Activated naive CD4-positive, alpha-beta T cell treated with anti-CD3 and anti-CD28 coated beads, Interleukin-2, amount 50 U/mL, for 72 hours (primary cell): ENCODE results near the gene GTPBP6. TPM values are rescaled to one million over a fixed set of nuclear protein-coding genes. Genes with fewer than 3 reads are reported as not detected.
"Not testable (repeated sequence)": the region's sequence is repeated elsewhere in the genome, so short reads cannot be mapped to it uniquely, and the experiment has no call there.

Experiments
- ATAC-seq, 2 donors: fragments of 150-1000 bp; cut with Tn5 transposase; 2 replicates each; pipeline ENCODE4 v1.10.0; 2021; ENCODE audit warnings: mild to moderate bottlenecking in 2 of 2, moderate library complexity in 2 of 2
- DNase-seq, 2 donors: peaks; one replicate each; pipeline ENCODE4 v3.0.0; 2021 to 2022; ENCODE audit warnings: low spot score in 2 of 2
- H3K27ac Mint-ChIP-seq, 2 donors: one replicate each; pipeline ENCODE4 v1.8.0; 2022; ENCODE audit warnings: mild to moderate bottlenecking in 2 of 2, mixed read lengths in 2 of 2
- H3K36me3 Mint-ChIP-seq, 2 donors: one replicate each; pipeline ENCODE4 v1.8.0; 2022; ENCODE audit warnings: mixed read lengths in 2 of 2
- H3K9me3 Mint-ChIP-seq, 2 donors: one replicate each; pipeline ENCODE4 v1.8.0; 2022; ENCODE audit warnings: mixed read lengths in 2 of 2
- total RNA-seq, 2 donors: library from RNA; stranded (reverse); gene quantifications; one replicate each; pipeline ENCODE4 v1.2.3, GENCODE V29; 2022

Gene GTPBP6
- total RNA-seq, 2 donors from 2014 or later, result 57.1 to 61.6 TPM

DNA sequence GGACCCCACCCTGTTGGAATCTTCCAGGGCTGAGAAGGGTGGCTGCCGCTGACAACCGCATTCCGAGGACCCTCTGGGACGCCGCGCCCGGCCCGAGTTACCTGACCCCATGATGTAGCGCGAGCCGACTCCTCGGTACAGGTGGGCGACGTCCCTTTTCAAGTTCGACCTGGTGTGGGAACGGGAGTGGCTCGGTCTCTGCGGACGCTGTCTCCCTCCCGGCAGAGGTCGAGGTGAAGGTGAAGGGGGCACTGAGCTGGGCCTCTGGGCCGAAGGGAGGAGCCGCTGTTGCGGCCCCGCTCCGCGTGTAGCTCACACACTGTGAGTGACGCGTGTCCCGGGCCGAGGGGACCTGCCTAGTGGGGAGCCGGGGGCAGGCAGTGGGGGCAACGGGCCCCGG lies 4.5 kb downstream of the GTPBP6 start:
- ATAC-seq (no peak), DNase-seq (peak in 1 of 2 donors; percentile 54)
- H3K9me3 Mint-ChIP-seq, result no peaks in the 10 kb centered on the region
- H3K27ac Mint-ChIP-seq, result no peak overlapping the region
- H3K36me3 Mint-ChIP-seq, result peaks cover 0 to 13% of the 10 kb centered on the region in 2 donors

DNA sequence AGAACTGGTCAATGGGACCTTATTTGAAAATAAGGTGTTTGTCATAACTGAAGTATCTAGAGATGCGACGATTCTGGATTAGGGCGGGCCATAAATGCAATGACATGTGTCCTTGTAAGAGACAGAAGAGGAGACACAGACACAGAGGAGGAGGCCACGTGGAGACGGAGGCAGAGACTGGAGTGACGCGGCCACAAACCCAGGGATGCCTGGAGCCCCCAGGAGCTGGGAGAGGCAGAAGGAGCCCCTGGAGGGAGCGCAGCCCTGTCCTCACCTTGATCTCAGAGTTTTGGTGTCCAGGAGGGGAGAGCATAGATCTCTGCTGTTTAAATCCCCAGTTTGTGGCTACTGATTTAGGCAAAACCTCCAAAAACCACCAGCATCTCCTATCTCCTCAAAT lies 5.0 kb downstream of the GTPBP6 start:
- DNase-seq (no peak), ATAC-seq (no peak)
- Mint-ChIP-seq H3K27ac (peak overlapping the region in 1 of 2 donors; percentile 88), H3K9me3 (no peaks in the 10 kb centered on the region), H3K36me3 (peaks cover 0 to 13% of the 10 kb centered on the region in 2 donors)

DNA sequence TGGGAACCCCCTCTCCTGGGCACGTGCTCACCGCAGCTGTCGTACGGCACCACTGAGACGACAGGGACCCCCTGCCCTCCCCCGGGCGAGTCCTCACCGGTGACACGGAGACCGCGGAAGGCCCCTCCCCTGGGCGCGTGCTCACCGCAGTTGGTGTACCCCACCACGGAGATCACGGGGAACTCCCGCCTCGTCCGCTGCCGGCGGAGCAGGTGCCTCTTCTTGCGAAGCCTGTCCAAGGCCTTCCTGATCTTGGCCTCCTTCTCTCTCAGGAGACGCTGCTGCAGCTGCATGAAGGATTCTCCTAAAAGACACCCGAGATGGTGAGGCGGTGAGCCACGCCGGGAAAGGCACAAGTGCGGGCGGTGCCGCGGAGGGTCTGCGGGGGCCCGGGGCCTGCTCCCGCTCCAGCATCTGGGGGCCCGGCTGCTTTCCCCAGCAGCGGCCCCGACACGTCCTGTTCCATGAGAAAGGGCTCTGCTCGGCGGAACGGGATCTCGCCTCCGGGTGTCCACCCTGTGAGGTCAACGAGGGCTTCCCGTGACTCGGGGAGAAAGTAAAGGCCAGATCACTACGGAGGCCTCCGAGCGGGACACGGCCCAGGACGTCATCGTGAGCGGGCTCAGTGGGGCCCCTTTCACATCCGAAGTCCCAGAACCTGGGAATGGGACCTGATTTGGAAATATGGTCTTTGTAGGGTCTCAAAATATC lies 5.8 kb downstream of the GTPBP6 start:
- H3K36me3 Mint-ChIP-seq, result peaks cover 0 to 13% of the 10 kb centered on the region in 2 donors
- no peaks in the 10 kb centered on the region for H3K9me3 Mint-ChIP-seq
- no peak for ATAC-seq
- H3K27ac Mint-ChIP-seq, result peak overlapping the region; percentile 81 to 88
- DNase-seq, result no peak

DNA sequence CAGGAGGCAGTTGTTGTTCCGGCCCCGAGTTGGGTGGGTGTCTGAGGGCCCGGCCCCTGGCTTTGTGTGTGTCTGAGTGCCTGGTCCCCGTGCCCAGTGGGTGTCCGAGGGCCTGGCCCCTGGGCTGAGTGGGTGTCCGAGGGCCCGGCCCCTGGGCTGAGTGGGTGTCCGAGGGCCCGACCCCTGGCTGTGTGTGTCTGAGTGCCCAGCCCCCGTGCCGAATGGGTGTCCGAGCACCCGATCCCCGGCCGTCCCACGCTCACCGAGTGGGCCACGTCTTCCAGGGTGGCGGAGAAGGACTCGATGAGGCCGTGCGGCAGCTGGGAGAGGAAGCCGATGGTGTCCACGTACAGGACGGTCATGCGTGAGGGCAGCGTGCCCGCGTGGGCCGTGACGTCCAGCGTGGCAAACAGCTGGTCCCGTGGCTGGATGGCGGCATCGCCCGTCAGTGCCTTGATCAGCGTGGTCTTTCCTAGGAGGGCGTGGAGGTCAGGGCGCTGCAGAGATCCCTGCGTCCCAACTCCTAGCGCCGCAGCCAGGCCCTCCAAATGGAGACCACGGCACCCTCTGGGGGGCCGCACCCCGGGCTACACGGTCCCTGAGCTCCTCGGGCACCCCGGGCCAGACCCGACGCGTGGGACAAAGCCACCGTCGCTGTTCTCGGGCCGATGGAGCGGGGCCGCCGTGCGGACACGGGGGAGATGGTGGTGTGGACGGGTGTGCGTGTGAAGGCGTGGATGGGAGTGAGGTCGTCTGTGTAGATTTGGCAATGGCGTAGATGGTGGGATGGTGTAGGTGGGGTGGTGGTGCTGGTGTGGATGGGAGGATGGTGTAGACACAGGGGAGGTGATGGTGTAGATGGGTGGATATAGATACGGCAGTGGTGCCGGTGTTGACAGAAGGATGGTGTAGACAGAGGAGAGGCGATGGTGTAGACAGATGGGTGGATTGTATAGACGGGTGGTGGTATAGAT lies 7.2 kb downstream of the GTPBP6 start:
- ATAC-seq, result peak; percentile 11 to 33
- peak in 1 of 2 donors; percentile 53 for DNase-seq

DNA sequence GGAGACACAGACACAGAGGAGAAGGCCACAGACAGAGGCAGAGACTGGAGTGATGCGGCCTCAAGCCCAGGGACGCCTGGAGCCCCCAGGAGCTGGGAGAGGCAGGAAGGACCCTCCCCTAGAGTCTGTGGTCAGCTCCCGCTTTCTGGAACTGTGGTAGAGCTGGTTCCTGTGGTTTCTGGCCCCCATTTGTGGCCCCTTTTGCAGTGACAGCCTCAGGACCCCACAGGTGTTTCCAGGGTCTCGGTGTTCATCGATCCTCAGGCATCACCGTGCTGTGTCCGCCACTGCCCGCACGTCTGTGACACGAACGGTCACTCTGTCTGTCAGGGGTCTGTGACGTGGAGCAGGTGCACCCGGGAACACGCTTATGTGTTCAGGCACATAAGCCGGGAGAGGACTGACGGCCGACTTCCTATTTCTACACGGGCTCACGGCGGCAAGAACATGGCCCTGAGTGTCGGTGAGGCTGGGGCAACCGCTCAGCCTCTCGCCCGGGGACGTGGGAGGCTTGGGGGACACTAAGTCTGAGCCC lies 7.9 kb downstream of the GTPBP6 start:
- Mint-ChIP-seq H3K27ac (no peak overlapping the region), H3K36me3 (peaks cover 5 to 18% of the 10 kb centered on the region in 2 donors), H3K9me3 (no peaks in the 10 kb centered on the region)
- ATAC-seq (no peak), DNase-seq (no peak)

More for the DNA sequence above, 7.2 kb downstream of the GTPBP6 start:
- H3K27ac Mint-ChIP-seq, result peak overlapping the region in 1 of 2 donors; percentile 81
- H3K9me3 Mint-ChIP-seq, result no peaks in the 10 kb centered on the region
- H3K36me3 Mint-ChIP-seq, result peaks cover 5 to 13% of the 10 kb centered on the region in 2 donors

DNA sequence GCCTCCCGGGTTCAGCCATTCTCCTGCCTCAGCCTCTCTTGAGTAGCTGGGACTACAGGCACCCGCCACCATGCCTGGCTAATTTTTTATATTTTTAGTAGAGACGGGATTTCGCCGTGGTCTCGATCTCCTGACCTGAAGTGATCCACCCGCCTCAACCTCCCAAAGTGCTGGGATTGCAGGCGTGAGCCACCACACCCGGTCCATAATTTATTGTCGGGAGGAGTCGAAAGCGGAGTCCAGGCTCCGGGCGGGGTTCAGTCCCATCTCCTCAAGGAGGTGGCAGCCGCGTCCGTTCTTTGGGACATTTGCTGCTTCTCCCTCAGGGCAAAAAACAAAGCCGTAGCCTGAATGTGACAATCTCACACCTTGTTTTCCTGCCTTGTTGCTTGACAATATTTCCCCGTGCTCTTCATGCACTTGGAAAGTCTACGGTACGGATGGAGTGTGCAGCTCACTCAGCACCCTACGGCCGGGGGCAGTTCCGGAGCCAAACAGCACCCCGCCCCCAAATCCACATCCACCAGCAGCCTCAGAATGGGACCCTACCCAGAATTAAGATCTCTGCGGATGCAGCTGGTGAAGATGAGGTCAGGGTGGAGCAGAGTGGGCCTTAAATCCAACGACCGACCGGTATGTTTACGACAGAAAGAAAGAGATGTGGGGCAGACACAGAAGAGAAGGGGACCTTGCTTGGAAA lies 9.6 kb downstream of the GTPBP6 start:
- Mint-ChIP-seq H3K9me3 (no peaks in the 10 kb centered on the region), H3K27ac (peak overlapping the region in 1 of 2 donors; percentile 85), H3K36me3 (peaks cover 12 to 25% of the 10 kb centered on the region in 2 donors)
- DNase-seq (peak in 1 of 2 donors; percentile 49), ATAC-seq (no peak)

DNA sequence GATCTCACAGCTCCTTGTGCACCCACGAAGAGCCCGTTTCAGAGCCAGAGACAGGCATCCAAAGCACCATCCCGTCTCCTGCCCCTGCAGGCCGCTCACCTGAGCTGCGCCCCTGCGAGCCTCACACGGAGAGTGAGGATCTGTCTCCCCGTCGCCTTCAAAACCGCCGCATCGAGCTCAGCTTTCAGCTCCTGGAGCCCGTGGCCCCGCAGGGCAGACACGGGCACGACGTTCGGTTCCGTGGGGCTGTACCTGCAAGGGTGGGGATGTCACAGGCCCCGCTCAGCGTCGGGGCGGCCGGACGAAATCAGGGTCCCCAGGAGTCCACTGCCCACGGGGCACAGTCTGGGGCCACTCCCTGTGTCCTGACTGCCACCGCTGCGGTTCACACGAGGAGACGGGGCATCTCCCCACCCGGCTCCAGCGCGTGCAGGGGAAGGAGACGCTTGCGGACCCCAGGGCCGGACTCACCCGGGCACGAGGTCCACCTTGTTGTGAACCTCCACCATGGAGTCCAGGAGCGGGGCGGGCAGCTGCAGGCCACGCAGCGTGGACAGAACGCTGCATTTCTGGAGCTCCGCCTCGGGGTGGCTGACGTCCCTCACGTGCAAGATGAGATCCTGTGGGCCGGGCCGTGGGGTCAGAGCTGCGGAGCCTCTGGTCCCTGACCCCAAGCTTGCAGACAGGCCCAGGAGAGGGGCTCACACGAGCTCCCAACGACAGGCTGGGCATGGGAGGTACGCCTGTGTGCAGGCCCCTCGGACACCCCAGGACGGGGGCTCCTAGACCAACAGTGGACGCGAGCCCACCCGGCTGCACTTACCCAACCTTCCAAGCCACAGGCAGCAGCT lies 11.1 kb downstream of the GTPBP6 start:
- H3K27ac Mint-ChIP-seq, result no peak overlapping the region
- peak in 1 of 2 donors; percentile 51 for DNase-seq
- ATAC-seq, result no peak
- peaks cover 19 to 25% of the 10 kb centered on the region in 2 donors for H3K36me3 Mint-ChIP-seq
- no peaks in the 10 kb centered on the region for H3K9me3 Mint-ChIP-seq

DNA sequence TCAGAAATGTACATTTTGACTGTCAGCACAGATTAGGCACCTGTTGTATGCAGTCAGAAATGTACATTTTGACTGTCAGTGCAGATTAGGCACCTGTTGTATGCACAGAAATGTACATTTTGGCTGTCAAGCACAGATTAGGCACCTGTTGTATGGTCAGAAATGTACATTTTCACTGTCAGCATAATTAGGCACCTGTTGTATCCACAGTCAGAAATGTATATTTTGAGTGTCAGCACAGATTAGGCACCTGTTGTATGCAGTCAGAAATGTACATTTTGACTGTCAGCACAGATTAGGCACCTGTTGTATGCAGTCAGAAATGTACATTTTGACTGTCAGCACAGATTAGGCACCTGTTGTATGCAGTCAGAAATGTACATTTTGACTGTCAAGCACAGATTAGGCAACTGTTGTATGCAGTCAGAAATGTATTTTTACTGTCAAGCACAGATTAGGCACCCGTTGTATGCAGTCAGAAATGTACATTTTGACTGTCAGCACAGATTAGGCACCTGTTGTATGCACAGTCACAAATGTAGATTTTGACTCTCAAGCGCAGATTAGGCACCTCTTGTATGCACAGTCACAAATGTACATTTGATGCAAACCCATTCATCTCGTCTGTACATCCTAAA lies 11.9 kb downstream of the GTPBP6 start:
- H3K36me3 Mint-ChIP-seq, result peaks cover 20 to 25% of the 10 kb centered on the region in 2 donors
- not testable (repeated sequence) for H3K9me3 Mint-ChIP-seq, H3K27ac Mint-ChIP-seq, DNase-seq, ATAC-seq

DNA sequence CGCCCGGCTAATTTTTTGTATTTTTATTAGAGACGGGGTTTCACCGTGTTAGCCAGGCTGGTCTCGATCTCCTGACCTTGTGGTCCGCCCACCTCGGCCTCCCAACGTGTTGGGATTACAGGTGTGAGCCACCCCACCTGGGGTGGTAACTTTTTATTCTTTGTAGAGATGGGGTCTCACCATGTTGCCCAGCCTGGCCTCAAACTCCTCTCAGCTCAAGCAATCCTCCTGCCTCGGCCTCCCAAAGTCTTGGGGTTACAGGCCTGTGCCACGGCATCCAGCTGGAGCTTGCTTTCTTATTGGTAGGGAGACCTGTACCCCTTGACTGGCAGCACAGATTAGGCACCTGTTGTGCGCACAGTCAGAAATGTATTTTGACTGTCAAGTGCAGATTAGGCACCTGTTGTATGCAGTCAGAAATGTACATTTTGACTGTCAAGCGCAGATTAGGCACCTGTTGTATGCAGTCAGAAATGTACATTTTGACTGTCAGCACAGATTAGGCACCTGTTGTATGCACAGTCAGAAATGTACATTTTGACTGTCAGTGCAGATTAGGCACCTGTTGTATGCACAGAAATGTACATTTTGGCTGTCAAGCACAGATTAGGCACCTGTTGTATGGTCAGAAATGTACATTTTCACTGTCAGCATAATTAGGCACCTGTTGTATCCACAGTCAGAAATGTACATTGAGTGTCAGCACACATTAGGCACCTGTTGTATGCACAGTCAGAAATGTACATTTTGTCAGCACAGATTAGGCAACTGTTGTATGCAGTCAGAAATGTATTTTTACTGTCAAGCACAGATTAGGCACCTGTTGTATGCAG lies 12.6 kb downstream of the GTPBP6 start:
- ATAC-seq, H3K9me3 Mint-ChIP-seq: not testable (repeated sequence)
- peak overlapping the region in 1 of 2 donors; percentile 36 for H3K27ac Mint-ChIP-seq
- H3K36me3 Mint-ChIP-seq, result peaks cover 18 to 30% of the 10 kb centered on the region in 2 donors
- peak in 1 of 2 donors; percentile 47 for DNase-seq

DNA sequence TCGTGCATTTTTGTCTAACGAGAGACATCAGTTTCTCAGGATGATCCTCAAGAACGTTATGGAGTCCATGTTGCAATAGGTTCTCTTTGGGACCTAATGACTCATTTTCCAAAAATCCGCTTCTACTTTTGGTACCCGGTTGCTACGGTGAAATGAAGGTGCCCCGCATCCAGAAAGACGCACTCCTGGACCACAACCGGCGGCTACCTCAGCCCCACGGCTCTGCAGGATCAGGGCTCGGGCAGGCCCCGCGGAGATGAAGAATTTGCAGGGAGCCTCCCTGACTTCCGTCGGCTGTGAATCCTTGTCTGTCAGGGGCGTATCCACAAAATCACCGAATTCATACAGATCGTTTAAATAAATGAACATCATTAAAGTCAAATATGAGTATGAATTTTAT lies 15.6 kb downstream of the GTPBP6 start:
- DNase-seq, result no peak
- Mint-ChIP-seq H3K36me3 (peaks cover 18 to 33% of the 10 kb centered on the region in 2 donors), H3K27ac (no peak overlapping the region), H3K9me3 (no peaks in the 10 kb centered on the region)
- no peak for ATAC-seq

DNA sequence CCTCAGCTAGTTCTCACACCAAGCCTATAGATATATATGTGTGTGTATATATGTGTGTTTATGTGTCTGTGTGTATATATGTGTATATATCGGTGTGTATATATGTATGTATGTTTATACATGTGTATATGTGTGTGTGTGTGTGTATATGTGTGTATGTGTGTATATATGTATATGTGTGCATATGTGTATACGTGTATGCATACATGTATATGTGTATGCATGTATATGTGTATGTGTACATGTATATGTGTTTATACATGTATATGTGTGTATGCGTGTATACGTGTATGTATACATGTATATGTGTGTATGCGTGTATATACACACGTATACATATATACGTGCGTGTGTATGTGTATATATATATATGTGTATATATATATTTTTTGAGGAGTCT lies 18.3 kb downstream of the GTPBP6 start:
- DNase-seq (no peak), ATAC-seq (no peak)
- Mint-ChIP-seq H3K9me3 (no peaks in the 10 kb centered on the region), H3K27ac (no peak overlapping the region), H3K36me3 (peaks cover 13 to 32% of the 10 kb centered on the region in 2 donors)

DNA sequence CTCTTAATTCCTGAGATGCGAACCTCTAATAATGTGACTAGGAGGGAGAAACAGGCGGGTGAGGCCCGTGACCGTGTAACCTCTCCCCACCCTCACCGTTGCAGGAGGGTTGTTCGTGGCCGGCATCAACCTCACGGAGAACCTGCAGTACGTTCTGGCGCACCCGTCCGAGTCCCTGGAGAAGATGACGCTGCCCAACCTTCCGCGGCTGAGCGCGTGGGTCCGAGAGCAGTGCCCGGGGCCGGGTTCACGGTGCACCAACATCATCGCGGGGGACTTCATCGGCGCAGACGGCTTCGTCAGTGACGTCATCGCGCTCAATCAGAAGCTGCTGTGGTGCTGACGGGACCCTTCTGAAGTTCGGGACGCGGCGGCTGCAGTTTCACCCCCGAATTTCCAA lies 19.6 kb downstream of the GTPBP6 start:
- no peak for DNase-seq
- no peak for ATAC-seq
- peaks cover 7 to 25% of the 10 kb centered on the region in 2 donors for H3K36me3 Mint-ChIP-seq
- no peaks in the 10 kb centered on the region for H3K9me3 Mint-ChIP-seq
- no peak overlapping the region for H3K27ac Mint-ChIP-seq

DNA sequence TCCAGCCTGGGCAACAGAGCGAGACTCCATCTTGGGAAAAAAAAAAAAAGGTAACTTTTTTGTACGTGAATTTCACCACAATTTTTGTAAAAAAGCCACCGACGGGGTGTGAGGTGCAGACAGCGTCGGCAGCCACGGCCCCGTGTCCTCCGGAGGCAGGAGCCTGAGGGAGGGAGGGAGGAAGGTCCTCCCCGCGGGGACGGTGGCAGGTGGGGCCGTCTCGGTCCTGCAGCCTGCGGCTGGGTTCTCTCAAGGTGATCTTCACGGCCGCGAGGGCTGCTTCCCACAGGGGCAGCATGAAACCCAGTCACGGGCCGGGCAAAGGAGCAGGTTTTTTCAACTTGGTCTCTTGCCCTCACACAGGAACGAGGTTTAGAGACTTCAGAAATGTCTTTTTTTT lies 23.5 kb downstream of the GTPBP6 start:
- ATAC-seq (no peak), DNase-seq (peak in 1 of 2 donors; percentile 1)
- H3K27ac Mint-ChIP-seq, result no peak overlapping the region
- peaks cover 9 to 17% of the 10 kb centered on the region in 2 donors for H3K36me3 Mint-ChIP-seq
- H3K9me3 Mint-ChIP-seq, result no peaks in the 10 kb centered on the region
